Raji (cell line): ENCODE measurements around the gene ZBTB3.

Experiments used
- POLR2A ChIP-seq: IDR thresholded peaks from 2 replicates; pipeline ENCODE4 v1.6.1; 2011; ENCODE audit warnings: low read depth, low read length, control low read depth; ENCODE audit not compliant: insufficient read depth

The ZBTB3 gene

GRCh38 chr11:62726915-62727164 is 27.1 kb downstream of the ZBTB3 start:
- TF ChIP-seq POLR2A: no peak

- TF ChIP-seq POLR2A: no peak
Measured at GRCh38 chr11:62726156-62726914, 27.6 kb downstream of the ZBTB3 start.

GRCh38 chr11:62725646-62726045 is 28.3 kb downstream of the ZBTB3 start:
- no peak for TF ChIP-seq POLR2A

GRCh38 chr11:62724171-62724570 is 29.8 kb downstream of the ZBTB3 start:
- no peak for TF ChIP-seq POLR2A

GRCh38 chr11:62721994-62722393 is 32.0 kb downstream of the ZBTB3 start:
- no peak for TF ChIP-seq POLR2A

GRCh38 chr11:62719302-62719978 is 34.5 kb downstream of the ZBTB3 start:
- TF ChIP-seq POLR2A: no peak

GRCh38 chr11:62716816-62717215 is 37.1 kb downstream of the ZBTB3 start:
- no peak for TF ChIP-seq POLR2A

GRCh38 chr11:62716206-62716605 is 37.8 kb downstream of the ZBTB3 start:
- no peak for TF ChIP-seq POLR2A

GRCh38 chr11:62715150-62716130 is 38.5 kb downstream of the ZBTB3 start:
- no peak for TF ChIP-seq POLR2A

GRCh38 chr11:62713343-62713742 is 40.6 kb downstream of the ZBTB3 start:
- TF ChIP-seq POLR2A: no peak

GRCh38 chr11:62712861-62713260 is 41.1 kb downstream of the ZBTB3 start:
- no peak for TF ChIP-seq POLR2A

GRCh38 chr11:62712276-62712812 is 41.6 kb downstream of the ZBTB3 start:
- TF ChIP-seq POLR2A: no peak

GRCh38 chr11:62710001-62710345 is 44.0 kb downstream of the ZBTB3 start:
- no peak for TF ChIP-seq POLR2A

GRCh38 chr11:62709247-62710000 is 44.5 kb downstream of the ZBTB3 start:
- peak; percentile 87 for TF ChIP-seq POLR2A

- no peak for TF ChIP-seq POLR2A
Measured at GRCh38 chr11:62708793-62709192, 45.2 kb downstream of the ZBTB3 start.
